Suppressor macrophage (primary cell): ENCODE measurements around the gene TMEM63B.
"Not testable (repeated sequence)": the region's sequence is repeated elsewhere in the genome, so short reads cannot be mapped to it uniquely, and the experiment has no call there.

ENCODE experiments used
- DNase-seq, 4 experiments: peaks; one replicate each; pipeline ENCODE4 v3.0.0-alpha.2; 2020 to 2022

TMEM63B gene

GRCh38 chr6:44117397-44118128 lies 9.8 kb upstream of the TMEM63B start:
- no peak for DNase-seq

- DNase-seq: peak in 3 of 4 experiments; percentile 20 to 43 (median 40)
These were observed 7.6 kb upstream of the TMEM63B start for GRCh38 chr6:44119704-44120262.

GRCh38 chr6:44120692-44121443 lies 6.5 kb upstream of the TMEM63B start:
- peak in 2 of 4 experiments; percentile 21 to 28 for DNase-seq

- DNase-seq: peak in 3 of 4 experiments; percentile 15 to 43 (median 37)
These were observed 4.6 kb upstream of the TMEM63B start for GRCh38 chr6:44122801-44123200.

- DNase-seq: no peak
These were observed 3.8 kb upstream of the TMEM63B start for GRCh38 chr6:44123544-44123943.

GRCh38 chr6:44126320-44127149 lies 819 bp upstream of the TMEM63B start:
- DNase-seq: peak; percentile 46 to 69 (median 63)

GRCh38 chr6:44128020-44128917 lies 915 bp downstream of the TMEM63B start:
- peak; percentile 53 to 76 (median 59) for DNase-seq

GRCh38 chr6:44129841-44130322 lies 2.5 kb downstream of the TMEM63B start:
- no peak for DNase-seq

GRCh38 chr6:44131892-44132291 lies 4.5 kb downstream of the TMEM63B start:
- no peak for DNase-seq

GRCh38 chr6:44132476-44132875 lies 5.1 kb downstream of the TMEM63B start:
- DNase-seq: no peak

- peak in 1 of 4 experiments; percentile 19 for DNase-seq
These were observed 5.9 kb downstream of the TMEM63B start for GRCh38 chr6:44133003-44133931.

GRCh38 chr6:44133981-44134711 lies 6.8 kb downstream of the TMEM63B start:
- no peak for DNase-seq

- no peak for DNase-seq
These were observed 7.9 kb downstream of the TMEM63B start for GRCh38 chr6:44135173-44135758.

- no peak for DNase-seq
These were observed 8.5 kb downstream of the TMEM63B start for GRCh38 chr6:44135875-44136274.

- no peak for DNase-seq
These were observed 11.5 kb downstream of the TMEM63B start for GRCh38 chr6:44138717-44139350.

GRCh38 chr6:44139351-44139743 lies 12.0 kb downstream of the TMEM63B start:
- no peak for DNase-seq

GRCh38 chr6:44142835-44143234 lies 15.5 kb downstream of the TMEM63B start:
- no peak for DNase-seq

GRCh38 chr6:44143731-44144130 lies 16.4 kb downstream of the TMEM63B start:
- DNase-seq: no peak

GRCh38 chr6:44144536-44144935 lies 17.2 kb downstream of the TMEM63B start:
- DNase-seq: not testable (repeated sequence)
